GM12892 (cell line): ENCODE results near the gene EVX2.

Source experiments
- DNase-seq: peaks from one replicate; pipeline ENCODE4 v3.0.0; 2011; ENCODE audit not compliant: insufficient read length
- FAIRE-seq: peaks from 2 replicates; lab custom pipeline; 2011; peaks lifted over from hg19 to GRCh38; lab: Jason Lieb, UNC
- POLR2A ChIP-seq: IDR thresholded peaks from 2 replicates; pipeline ENCODE4 v1.6.1; 2011; ENCODE audit warnings: low read depth, low read length, control low read depth
- POLR2AphosphoS5 ChIP-seq: IDR thresholded peaks from 2 replicates; pipeline ENCODE4 v1.6.1; 2011; ENCODE audit warnings: low read depth, low read length, control low read depth
- TAF1 ChIP-seq: IDR thresholded peaks from 2 replicates; pipeline ENCODE4 v1.6.1; 2011; ENCODE audit warnings: low read depth, mild to moderate bottlenecking, control low read depth, low read length, borderline replicate concordance

The EVX2 gene

GRCh38 chr2:176111309-176111663, 27.5 kb upstream of the EVX2 start:
- FAIRE-seq (no peak), DNase-seq (no peak)
- TF ChIP-seq POLR2AphosphoS5 = no peak
- no peak for TF ChIP-seq POLR2A
- TF ChIP-seq TAF1 = no peak

DNA sequence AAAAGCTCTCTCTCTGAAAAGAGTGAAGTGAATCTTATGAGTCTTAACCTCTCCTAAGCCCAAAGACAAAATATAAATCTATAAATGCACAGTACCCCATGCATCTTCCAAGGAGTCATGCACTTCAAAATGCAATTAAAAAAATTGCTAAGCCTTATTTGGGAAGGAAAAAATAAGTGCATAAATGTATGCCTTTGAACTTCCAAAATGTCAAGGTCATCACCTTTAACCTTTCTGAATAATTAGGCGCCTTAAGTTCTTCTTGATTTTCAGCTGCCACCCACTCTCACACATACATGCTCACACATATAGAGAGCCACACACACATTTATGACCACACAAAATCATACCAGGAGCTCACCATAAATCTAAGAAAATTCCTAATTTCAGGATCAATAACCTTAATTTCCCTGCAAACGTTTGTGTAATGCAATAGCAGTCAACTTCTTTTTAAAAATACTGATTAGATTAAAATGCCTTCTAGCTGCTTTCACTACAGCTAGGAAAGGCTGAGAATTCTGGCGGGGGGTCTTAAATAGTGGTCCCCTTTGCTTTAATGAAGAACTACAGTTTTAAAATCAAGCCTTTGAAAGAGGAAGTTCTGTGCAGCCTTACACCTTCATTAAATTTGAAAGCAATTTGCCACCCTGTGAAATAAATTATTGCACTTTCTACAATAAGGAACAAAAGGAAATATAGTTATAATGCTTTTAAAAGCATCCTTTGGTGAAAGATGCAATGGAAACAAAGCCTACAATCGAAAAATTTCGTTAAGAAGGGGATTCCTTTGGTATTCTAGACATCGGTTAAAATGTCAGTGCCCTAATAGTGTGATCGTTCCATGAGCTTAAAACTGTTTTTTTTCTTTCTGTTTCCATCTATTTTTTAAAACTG, 26.9 kb upstream of the EVX2 start:
- DNase-seq (no peak), FAIRE-seq (no peak)
- TF ChIP-seq TAF1 = no peak
- no peak for TF ChIP-seq POLR2AphosphoS5

- DNase-seq (no peak), FAIRE-seq (no peak)
- TF ChIP-seq POLR2AphosphoS5 (no peak), POLR2A (no peak)
Observed at GRCh38 chr2:176109946-176110345, 26.2 kb upstream of the EVX2 start.

GRCh38 chr2:176109192-176109901, 25.6 kb upstream of the EVX2 start:
- TF ChIP-seq POLR2AphosphoS5 = no peak
- no peak for TF ChIP-seq TAF1
- TF ChIP-seq POLR2A = no peak
- FAIRE-seq (no peak), DNase-seq (no peak)

GRCh38 chr2:176107731-176108181, 24.0 kb upstream of the EVX2 start:
- DNase-seq = no peak
- no peak for FAIRE-seq

DNA sequence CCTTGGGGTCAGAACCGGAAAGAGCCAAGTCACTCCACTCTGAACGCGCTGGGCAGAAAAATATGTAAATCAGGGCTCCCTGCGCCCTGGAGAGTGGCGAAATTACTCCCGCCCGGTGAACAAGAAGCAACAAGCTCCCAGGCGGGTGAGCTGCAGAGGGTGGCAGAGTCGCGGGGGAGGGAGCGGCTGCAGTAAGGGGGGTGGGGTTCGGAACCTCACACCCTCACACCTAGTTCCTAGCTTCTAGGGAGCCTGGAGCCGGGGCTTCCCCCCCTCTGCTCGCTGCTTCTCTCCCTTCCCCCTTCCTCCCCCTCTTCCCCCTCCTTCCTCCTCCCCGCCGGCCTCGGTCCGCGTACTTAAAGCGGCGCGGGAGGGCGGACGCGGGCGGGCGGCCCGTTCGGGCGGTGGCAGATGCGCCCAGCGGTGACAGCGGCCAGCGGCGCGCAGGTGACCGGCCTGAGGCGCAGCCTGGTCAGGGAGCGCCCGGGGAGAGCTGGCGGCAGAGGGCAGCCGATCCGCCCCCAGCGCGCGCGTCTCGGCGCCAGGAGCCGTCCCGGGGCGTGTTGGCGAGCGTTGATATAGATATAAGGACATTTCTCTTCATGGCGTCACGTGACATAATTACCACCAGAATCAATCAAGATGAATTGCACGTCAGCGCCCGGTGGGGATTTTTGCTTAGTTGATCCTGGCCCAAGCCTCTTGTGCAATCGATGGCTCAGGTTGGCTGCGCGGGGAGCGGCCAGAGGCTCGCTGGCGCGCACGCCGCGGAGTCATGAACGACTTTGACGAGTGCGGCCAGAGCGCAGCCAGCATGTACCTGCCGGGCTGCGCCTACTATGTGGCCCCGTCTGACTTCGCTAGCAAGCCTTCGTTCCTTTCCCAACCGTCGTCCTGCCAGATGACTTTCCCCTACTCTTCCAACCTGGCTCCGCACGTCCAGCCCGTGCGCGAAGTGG, 23.1 kb upstream of the EVX2 start, which contains the start of gene HOXD11:
Gene HOXD11, plus strand, starts transcription at position 700 of the 959 bp plus-strand sequence. Its CDS starts 76 bp downstream, at position 776.
- no peak for TF ChIP-seq POLR2AphosphoS5
- TF ChIP-seq TAF1 = no peak
- no peak for TF ChIP-seq POLR2A
- FAIRE-seq (no peak), DNase-seq (no peak)

More at GRCh38 chr2:176107731-176108181, 24.0 kb upstream of the EVX2 start:
- TF ChIP-seq POLR2A (no peak), TAF1 (no peak)

DNA sequence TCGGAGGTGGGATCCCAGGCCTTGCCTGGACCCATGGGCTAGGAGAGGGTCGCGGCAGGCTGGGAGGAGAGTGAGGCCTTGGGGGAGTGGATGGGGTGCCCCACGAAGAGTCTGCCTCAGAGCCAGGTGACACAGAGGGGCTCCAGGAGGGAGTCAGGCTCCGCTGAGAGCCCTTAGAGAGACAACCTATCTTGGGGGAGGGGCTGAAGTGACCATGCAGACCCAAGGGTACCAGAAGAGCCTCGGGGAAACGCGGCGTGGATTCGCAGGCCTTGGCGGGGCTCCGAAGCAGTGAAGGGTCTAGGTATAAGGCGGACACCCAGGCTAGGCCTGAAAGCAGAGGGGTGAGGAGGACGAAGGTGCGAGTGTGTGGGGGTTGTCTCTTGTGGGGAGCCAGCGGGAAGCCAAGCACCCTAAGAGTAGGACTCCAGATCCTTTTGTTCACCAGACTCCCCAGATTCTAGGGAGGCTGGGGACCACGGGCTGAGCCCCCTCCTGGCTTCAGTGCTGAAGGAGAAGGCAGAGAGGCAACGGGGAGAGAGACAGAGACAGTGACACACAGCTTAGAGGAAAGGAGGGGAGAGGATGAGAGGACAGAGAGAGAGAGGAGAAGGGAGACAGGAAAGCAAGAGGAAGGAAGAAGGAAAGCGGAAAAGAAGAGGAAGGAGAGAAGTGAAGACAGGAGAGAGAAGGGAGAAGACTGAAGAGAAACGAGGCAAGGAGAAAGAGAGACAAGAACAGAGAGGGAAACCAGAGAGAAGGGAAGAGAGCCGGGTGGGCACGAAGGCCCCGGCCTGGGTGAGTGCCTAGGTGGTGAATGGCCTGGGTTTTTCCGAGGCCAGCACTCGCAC, 22.2 kb upstream of the EVX2 start:
- FAIRE-seq = no peak
- DNase-seq = no peak
- no peak for TF ChIP-seq POLR2AphosphoS5
- TF ChIP-seq TAF1 = no peak
- TF ChIP-seq POLR2A = no peak

- FAIRE-seq (no peak), DNase-seq (no peak)
- no peak for TF ChIP-seq POLR2A
- TF ChIP-seq TAF1 = no peak
- TF ChIP-seq POLR2AphosphoS5 = no peak
Observed at GRCh38 chr2:176105078-176105729, 21.4 kb upstream of the EVX2 start.

DNA sequence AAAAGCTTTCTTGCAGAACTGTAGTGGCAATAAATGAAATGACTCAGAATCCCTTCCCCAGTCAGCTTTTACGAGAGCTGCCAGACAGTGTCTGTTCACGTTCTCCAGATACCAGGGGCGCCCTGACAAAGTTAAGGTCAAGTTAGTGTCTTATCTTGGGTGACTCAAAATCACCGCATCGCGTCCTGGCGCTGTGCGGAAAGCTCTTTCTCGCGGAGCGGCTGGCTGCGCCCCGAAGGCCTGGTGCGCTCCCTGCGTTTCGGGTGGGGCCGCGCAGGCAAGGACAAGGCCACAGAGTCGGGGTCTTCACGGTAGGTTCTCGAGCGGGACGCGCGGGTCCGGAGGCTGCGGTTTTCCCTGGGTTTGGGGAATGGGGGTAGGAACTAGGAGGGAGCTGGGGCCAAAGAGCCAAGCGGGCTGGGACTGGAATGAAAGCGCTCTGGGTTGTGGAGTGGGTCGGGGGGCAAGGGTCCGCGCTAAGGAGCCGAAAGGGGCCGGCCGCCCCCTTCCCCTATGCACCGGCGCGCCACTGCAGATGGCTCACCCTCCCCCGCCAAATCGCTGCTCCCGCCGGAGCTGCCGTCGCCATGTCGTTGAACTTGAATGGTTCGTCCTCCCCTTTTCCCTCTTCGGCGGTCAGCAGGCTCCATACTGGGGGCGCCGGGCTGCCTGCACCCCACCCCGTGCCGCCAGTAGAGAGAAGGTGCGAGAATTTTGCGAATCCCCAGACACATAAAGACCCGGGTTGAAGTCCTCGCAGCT, 20.7 kb upstream of the EVX2 start:
- FAIRE-seq = no peak
- no peak for DNase-seq
- TF ChIP-seq TAF1 (no peak), POLR2A (no peak), POLR2AphosphoS5 (no peak)
